Hepatocyte (in vitro differentiated cells): ENCODE measurements around the gene GRID2. TPM values are rescaled to one million over a fixed set of nuclear protein-coding genes. Genes with fewer than 3 reads are reported as not detected.

Source experiments
- DNase-seq: peaks from one replicate; pipeline ENCODE4 v3.0.0-alpha.2; 2016; ENCODE audit warnings: low spot score
- H2AFZ ChIP-seq: fragments of 200-600 bp; sonication (generic); 2 replicates; pipeline ENCODE4 v1.6.0; 2016; ENCODE audit warnings: antibody characterized with exemption, mild to moderate bottlenecking
- H3K27ac ChIP-seq: fragments of 200-600 bp; sonication (generic); 2 replicates; pipeline ENCODE4 v1.5.1; 2016; ENCODE audit warnings: mild to moderate bottlenecking
- H3K27me3 ChIP-seq: fragments of 200-600 bp; sonication (generic); 2 replicates; pipeline ENCODE4 v1.6.1; 2016
- H3K36me3 ChIP-seq: fragments of 200-600 bp; sonication (generic); replicated peaks from 2 replicates; pipeline ENCODE4 v1.5.1; 2016; ENCODE audit warnings: low read depth; ENCODE audit not compliant: insufficient read depth
- H3K4me1 ChIP-seq: fragments of 200-600 bp; sonication (generic); 2 replicates; pipeline ENCODE4 v1.5.1; 2016; ENCODE audit warnings: mild to moderate bottlenecking, moderate library complexity; ENCODE audit not compliant: insufficient read depth
- H3K4me2 ChIP-seq: fragments of 200-600 bp; sonication (generic); 2 replicates; pipeline ENCODE4 v1.6.0; 2016
- H3K4me3 ChIP-seq: fragments of 200-600 bp; sonication (generic); 2 replicates; pipeline ENCODE4 v1.5.1; 2016; ENCODE audit warnings: mild to moderate bottlenecking
- H3K79me2 ChIP-seq: fragments of 200-600 bp; sonication (generic); 2 replicates; pipeline ENCODE4 v1.6.0; 2017; ENCODE audit warnings: mild to moderate bottlenecking
- H3K9me2 ChIP-seq: fragments of 200-600 bp; sonication (generic); replicated peaks from 2 replicates; pipeline ENCODE4 v1.6.0; 2017; ENCODE audit warnings: mild to moderate bottlenecking; ENCODE audit not compliant: insufficient read depth
- H3K9me3 ChIP-seq: fragments of 200-600 bp; sonication (generic); 2 replicates; pipeline ENCODE4 v1.5.1; 2016; ENCODE audit warnings: low read depth, mild to moderate bottlenecking
- H4K20me1 ChIP-seq: fragments of 200-600 bp; sonication (generic); 2 replicates; pipeline ENCODE4 v1.6.0; 2016; ENCODE audit warnings: mild to moderate bottlenecking; ENCODE audit not compliant: insufficient read depth, poor library complexity, severe bottlenecking
- EZH2 ChIP-seq: fragments of 200-600 bp; sonication (generic); IDR thresholded peaks from 2 replicates; pipeline ENCODE4 v1.6.1; 2016; ENCODE audit warnings: antibody characterized with exemption, mild to moderate bottlenecking, borderline replicate concordance
- EZH2phosphoT487 ChIP-seq: fragments of 200-600 bp; sonication (generic); IDR thresholded peaks from one replicate; pipeline ENCODE4 v1.6.1; 2018; ENCODE audit warnings: antibody characterized with exemption, mild to moderate bottlenecking, low read depth, moderate library complexity; ENCODE audit not compliant: unreplicated experiment, severe bottlenecking
- WGBS: methylation state at CpG from one replicate; pipeline ENCODE4 v1.1.6; 2016; ENCODE audit warnings: low lambda C conversion rate; ENCODE audit errors: missing lambda C conversion rate; 5-methylcytosine and 5-hydroxymethylcytosine counted together
- polyA plus RNA-seq: library from polyadenylated mRNA; unstranded; fragments of >200 nt; fragmentation: Nextera tagmentation; extraction: Ambion mirVana; gene quantifications from 2 replicates; pipeline ENCODE4 v1.2.1, GENCODE V29; 2016
- total RNA-seq: library from RNA; depleted of rRNA; stranded (reverse); fragments of >200 nt; gene quantifications from 2 replicates; pipeline ENCODE4 v1.2.3, GENCODE V29; 2014
- TF ChIP-seq, protein P1 (sequence below): fragments of 200-600 bp; sonication (generic); IDR thresholded peaks from 2 replicates; pipeline ENCODE4 v1.5.1; 2016; ENCODE audit warnings: antibody characterized with exemption, mild to moderate bottlenecking; ENCODE audit not compliant: poor library complexity

Gene GRID2
- total and polyA plus RNA-seq, 2 experiments from 2014 or later, result 0.53 to 3.5 TPM

DNA sequence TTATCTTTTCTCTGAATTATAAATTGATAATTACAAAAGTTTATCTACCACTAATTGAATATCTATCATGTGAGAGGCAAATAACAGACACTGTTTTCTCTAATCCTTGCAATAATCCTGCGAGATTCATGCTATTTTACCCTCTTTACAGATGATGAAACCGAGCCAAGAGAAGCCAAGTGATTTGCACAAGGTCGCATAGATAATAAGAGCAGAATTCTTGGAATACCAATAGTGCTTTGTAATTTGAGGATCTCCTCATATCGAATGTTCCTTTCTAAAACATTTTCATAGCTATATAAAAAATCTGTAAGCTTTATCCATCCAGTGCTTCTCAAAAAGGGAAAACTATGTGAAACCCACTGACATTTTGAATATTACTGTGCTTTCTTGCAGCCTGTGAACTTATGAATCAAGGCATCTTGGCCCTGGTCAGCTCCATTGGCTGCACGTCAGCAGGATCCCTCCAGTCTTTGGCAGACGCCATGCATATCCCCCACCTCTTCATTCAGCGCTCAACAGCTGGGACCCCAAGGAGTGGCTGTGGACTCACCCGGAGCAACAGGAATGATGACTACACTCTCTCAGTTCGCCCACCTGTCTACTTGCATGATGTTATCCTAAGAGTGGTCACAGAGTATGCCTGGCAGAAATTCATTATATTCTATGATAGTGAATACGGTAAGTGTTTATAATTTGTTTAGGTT is 781.0 kb downstream of the GRID2 start:
- WGBS, result 84% methylated on average over 10 of the region's 10 CpGs
- Histone ChIP-seq H3K79me2 (no peaks in the 10 kb centered on the region), H4K20me1 (no peaks in the 10 kb centered on the region), H2AFZ (no peak overlapping the region), H3K4me2 (no peak overlapping the region), H3K9me2 (no peaks in the 10 kb centered on the region), H3K4me1 (no peaks in the 10 kb centered on the region), H3K36me3 (no peaks in the 10 kb centered on the region), H3K27me3 (no peaks in the 10 kb centered on the region), H3K9me3 (no peaks in the 10 kb centered on the region), H3K4me3 (no peak overlapping the region), H3K27ac (no peak overlapping the region)
- TF ChIP-seq, protein P1, sequence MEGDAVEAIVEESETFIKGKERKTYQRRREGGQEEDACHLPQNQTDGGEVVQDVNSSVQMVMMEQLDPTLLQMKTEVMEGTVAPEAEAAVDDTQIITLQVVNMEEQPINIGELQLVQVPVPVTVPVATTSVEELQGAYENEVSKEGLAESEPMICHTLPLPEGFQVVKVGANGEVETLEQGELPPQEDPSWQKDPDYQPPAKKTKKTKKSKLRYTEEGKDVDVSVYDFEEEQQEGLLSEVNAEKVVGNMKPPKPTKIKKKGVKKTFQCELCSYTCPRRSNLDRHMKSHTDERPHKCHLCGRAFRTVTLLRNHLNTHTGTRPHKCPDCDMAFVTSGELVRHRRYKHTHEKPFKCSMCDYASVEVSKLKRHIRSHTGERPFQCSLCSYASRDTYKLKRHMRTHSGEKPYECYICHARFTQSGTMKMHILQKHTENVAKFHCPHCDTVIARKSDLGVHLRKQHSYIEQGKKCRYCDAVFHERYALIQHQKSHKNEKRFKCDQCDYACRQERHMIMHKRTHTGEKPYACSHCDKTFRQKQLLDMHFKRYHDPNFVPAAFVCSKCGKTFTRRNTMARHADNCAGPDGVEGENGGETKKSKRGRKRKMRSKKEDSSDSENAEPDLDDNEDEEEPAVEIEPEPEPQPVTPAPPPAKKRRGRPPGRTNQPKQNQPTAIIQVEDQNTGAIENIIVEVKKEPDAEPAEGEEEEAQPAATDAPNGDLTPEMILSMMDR, result no peak
- TF ChIP-seq EZH2 (no peak), EZH2phosphoT487 (no peak)
- no peak for DNase-seq

- Histone ChIP-seq H3K9me2 (no peaks in the 10 kb centered on the region), H3K4me3 (no peak overlapping the region), H3K79me2 (no peaks in the 10 kb centered on the region), H4K20me1 (no peaks in the 10 kb centered on the region), H3K36me3 (no peaks in the 10 kb centered on the region), H3K9me3 (no peaks in the 10 kb centered on the region), H2AFZ (no peak overlapping the region), H3K27me3 (no peaks in the 10 kb centered on the region), H3K27ac (no peak overlapping the region), H3K4me2 (no peak overlapping the region), H3K4me1 (no peaks in the 10 kb centered on the region)
- DNase-seq, result no peak
- WGBS, result 82% methylated on average over 4 of the region's 4 CpGs
- TF ChIP-seq, protein P1, result no peak
- no peak for TF ChIP-seq EZH2phosphoT487
- TF ChIP-seq EZH2, result no peak
These were observed 782.6 kb downstream of the GRID2 start for GRCh38 chr4:93086356-93086755.

DNA sequence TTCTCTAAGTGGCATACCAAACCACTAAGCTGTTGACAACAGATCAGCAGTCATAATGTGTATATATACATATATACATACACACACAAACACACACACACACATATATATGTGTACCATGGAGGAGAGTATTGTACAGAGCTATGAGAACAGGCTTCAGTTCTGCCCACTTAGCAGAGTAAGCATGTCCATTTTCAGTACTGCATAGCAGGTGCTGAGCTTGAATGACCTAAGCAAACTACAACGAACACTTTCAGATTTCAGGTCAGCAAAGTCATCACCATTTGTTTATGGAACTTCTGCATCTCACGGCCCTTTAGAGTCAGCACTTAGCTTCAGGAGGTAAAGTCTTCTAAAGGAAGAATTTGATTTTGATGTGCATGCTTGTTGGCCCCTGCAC is 789.0 kb downstream of the GRID2 start:
- TF ChIP-seq, protein P1, result no peak
- no peak for TF ChIP-seq EZH2phosphoT487
- TF ChIP-seq EZH2, result no peak
- H3K27ac ChIP-seq, result no peak overlapping the region

More for the DNA sequence above, 789.0 kb downstream of the GRID2 start:
- Histone ChIP-seq H3K4me3 (no peak overlapping the region), H3K36me3 (no peaks in the 10 kb centered on the region), H3K79me2 (no peaks in the 10 kb centered on the region), H3K27me3 (no peaks in the 10 kb centered on the region), H4K20me1 (no peaks in the 10 kb centered on the region), H2AFZ (no peak overlapping the region), H3K9me2 (no peaks in the 10 kb centered on the region), H3K4me2 (no peak overlapping the region), H3K9me3 (no peaks in the 10 kb centered on the region), H3K4me1 (no peaks in the 10 kb centered on the region)
- no peak for DNase-seq
- WGBS, result 93% methylated on average over 2 of the region's 2 CpGs
